Esophagus squamous epithelium (tissue), 5 donors: ENCODE data around the gene KCTD17. TPM values are rescaled to one million over a fixed set of nuclear protein-coding genes. Genes with fewer than 3 reads are reported as not detected.

ENCODE experiments used
- DNase-seq: peaks from one replicate; lab custom pipeline; 2025; lab: John Stamatoyannopoulos, UW
- H3K27ac ChIP-seq, 4 donors: fragments of 200-600 bp; sonication (generic); one replicate each; pipeline ENCODE4 v1.5.1; 2016 to 2019; ENCODE audit warnings: mild to moderate bottlenecking in 1 of 4
- H3K27me3 ChIP-seq, 4 donors: fragments of 200-600 bp; sonication (generic); 1 replicate in 3 of 4; 2 replicates in 1 of 4; pipeline versions ENCODE4 v1.5.1 to v1.6.0; 2017 to 2021; ENCODE audit warnings: antibody characterized with exemption in 1 of 4
- H3K36me3 ChIP-seq, 3 donors: fragments of 200-600 bp; sonication (generic); one replicate each; pipeline ENCODE4 v1.5.1; 2016 to 2019
- H3K4me1 ChIP-seq, 3 donors: fragments of 200-600 bp; sonication (generic); one replicate each; pipeline ENCODE4 v1.5.1; 2017 to 2019
- H3K4me3 ChIP-seq, 4 donors: fragments of 200-600 bp; sonication (generic); 1 replicate in 3 of 4; 2 replicates in 1 of 4; pipeline ENCODE4 v1.5.1; 2016 to 2019; ENCODE audit warnings: mild to moderate bottlenecking in 2 of 4, moderate library complexity in 1 of 4
- H3K9me3 ChIP-seq, 3 donors: fragments of 200-600 bp; sonication (generic); one replicate each; pipeline ENCODE4 v1.5.1; 2016 to 2019
- CTCF ChIP-seq, 6 experiments: fragments of 450-650 bp in 4 of 6; fragments of 200-600 bp in 2 of 6; sonication (generic) in 2 of 6; IDR thresholded peaks; one replicate each; pipeline ENCODE4 v1.5.1; 2016 to 2019; ENCODE audit warnings: antibody characterized with exemption in 6 of 6, mild to moderate bottlenecking in 4 of 6, moderate library complexity in 4 of 6
- POLR2A ChIP-seq, 4 donors: fragments of 450-650 bp; IDR thresholded peaks; one replicate each; pipeline ENCODE4 v1.6.1; 2017; ENCODE audit warnings: antibody characterized with exemption in 4 of 4, mild to moderate bottlenecking in 4 of 4, moderate library complexity in 3 of 4
- WGBS, 2 donors: methylation state at CpG; one replicate each; pipeline ENCODE4 v1.1.5; 2018; 5-methylcytosine and 5-hydroxymethylcytosine counted together
- intact Hi-C: fragments of 100-400 bp; cut with DNase I; formaldehyde crosslinking; loops from one replicate; pipeline ENCODE4 v1.15.0; 2022
- total RNA-seq, 4 donors: library from RNA; depleted of rRNA; stranded (reverse); fragments of >200 nt; gene quantifications; one replicate each; pipeline ENCODE4 v1.1.0, GENCODE V29; 2016
- donor health status: DM: yes; HTN: yes; CAD: no.

KCTD17 gene
- total RNA-seq, 4 donors from 2014 or later: 1.1 to 10.7 (median 6.5) TPM

GRCh38 chr22:37061611-37062375, 10.3 kb downstream of the KCTD17 start:
- Histone ChIP-seq H3K9me3 (no peaks in the 10 kb centered on the region), H3K27me3 (peaks cover 0 to 15% (median 0%) of the 10 kb centered on the region in 4 donors), H3K36me3 (peaks cover 4 to 47% (median 4%) of the 10 kb centered on the region in 3 donors), H3K4me3 (no peak overlapping the region), H3K27ac (no peak overlapping the region), H3K4me1 (peaks cover 0 to 4% (median 0%) of the 10 kb centered on the region in 3 donors)
- no peak for DNase-seq
- intact Hi-C loops: no loop called here
- TF ChIP-seq CTCF (IDR thresholded peaks at IDR 0.05): no peak
- 86 to 93% methylated on average over 3 to 6 of the region's 10 CpGs for WGBS, 2 donors

DNA sequence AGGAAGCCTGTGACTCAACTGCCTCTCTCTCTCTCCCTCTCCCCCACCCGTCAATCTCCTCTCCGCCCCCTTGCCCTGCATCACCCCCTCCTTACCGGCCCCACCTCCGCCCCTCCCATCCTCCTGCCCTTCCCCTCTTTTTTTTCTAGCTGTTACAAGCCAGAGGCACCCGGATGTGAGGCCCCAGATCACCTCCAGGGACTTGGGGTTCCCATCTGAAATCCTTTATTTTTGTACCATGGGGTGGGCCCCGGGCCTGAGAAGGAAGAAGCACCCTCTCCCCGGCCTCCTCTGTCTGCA, 10.8 kb downstream of the KCTD17 start:
- TF ChIP-seq CTCF (IDR thresholded peaks at IDR 0.05): no peak
- no peak for TF ChIP-seq POLR2A (IDR thresholded peaks at IDR 0.05)
- Histone ChIP-seq H3K27me3 (peaks cover 0 to 20% (median 0%) of the 10 kb centered on the region in 4 donors), H3K4me1 (peaks cover 0 to 4% (median 0%) of the 10 kb centered on the region in 3 donors), H3K9me3 (no peaks in the 10 kb centered on the region), H3K36me3 (peaks cover 4 to 42% (median 4%) of the 10 kb centered on the region in 3 donors), H3K4me3 (no peak overlapping the region), H3K27ac (no peak overlapping the region)
- DNase-seq: no peak
- intact Hi-C loops: no loop called here
- WGBS, 2 donors: 41 to 100% methylated on average over 1 to 4 of the region's 7 CpGs

DNA sequence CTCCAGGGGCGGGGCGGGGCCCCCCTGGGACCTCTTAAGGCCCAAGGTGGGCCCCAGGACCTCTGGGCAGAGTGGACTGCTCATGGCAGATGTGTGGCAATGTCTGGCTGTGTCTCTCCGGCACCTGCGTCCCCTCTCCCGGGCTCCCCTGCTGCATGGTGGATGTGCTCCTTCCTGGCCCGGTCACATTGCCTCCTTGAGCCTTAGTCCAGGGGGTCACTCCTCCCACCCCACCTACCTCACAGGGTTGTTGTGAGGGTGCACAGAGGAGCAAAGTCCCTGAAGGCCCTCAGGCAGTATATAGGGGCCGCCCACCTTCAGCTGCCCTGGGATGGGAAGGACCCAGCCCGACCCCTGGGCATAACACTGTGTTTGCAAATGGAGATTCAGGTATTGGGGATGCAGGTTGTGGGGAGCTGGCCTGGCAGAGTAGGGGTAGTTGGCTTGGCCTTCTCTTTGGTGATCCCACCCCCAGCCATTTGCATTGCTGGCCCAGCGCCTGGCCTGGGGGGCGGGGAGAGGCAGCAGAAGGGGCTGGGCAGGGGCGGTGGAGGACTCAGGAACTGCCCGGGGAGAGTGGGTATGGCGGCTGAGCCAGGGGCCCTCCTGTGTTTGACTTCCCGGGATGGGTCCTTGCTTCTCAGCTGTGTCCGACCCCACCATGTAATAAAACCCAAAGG, 11.3 kb downstream of the KCTD17 start:
- H3K36me3 ChIP-seq: peaks cover 4 to 37% (median 4%) of the 10 kb centered on the region in 3 donors
- DNase-seq: no peak
- TF ChIP-seq CTCF (IDR thresholded peaks at IDR 0.05) (no peak), POLR2A (IDR thresholded peaks at IDR 0.05) (no peak)
- 69 to 81% methylated on average over 3 to 8 of the region's 15 CpGs for WGBS, 2 donors
- no peak overlapping the region for H3K27ac ChIP-seq
- peaks cover 0 to 4% (median 0%) of the 10 kb centered on the region in 3 donors for H3K4me1 ChIP-seq
- intact Hi-C loops: no loop called here
- H3K4me3 ChIP-seq: no peak overlapping the region
- no peaks in the 10 kb centered on the region for H3K9me3 ChIP-seq
- H3K27me3 ChIP-seq: peaks cover 0 to 25% (median 0%) of the 10 kb centered on the region in 4 donors

- TF ChIP-seq POLR2A (IDR thresholded peaks at IDR 0.05) (no peak), CTCF (IDR thresholded peaks at IDR 0.05) (no peak)
- no peaks in the 10 kb centered on the region for H3K9me3 ChIP-seq
- intact Hi-C loops: no loop called here
- H3K36me3 ChIP-seq: peaks cover 4 to 28% (median 4%) of the 10 kb centered on the region in 3 donors
- peaks cover 0 to 34% (median under 1%) of the 10 kb centered on the region in 4 donors for H3K27me3 ChIP-seq
- H3K4me3 ChIP-seq: no peak overlapping the region
- no peak for DNase-seq
- H3K27ac ChIP-seq: no peak overlapping the region
- WGBS, 2 donors: 82 to 84% methylated on average over 16 to 22 of the region's 28 CpGs
- peaks cover 0 to 7% (median 1%) of the 10 kb centered on the region in 3 donors for H3K4me1 ChIP-seq
Observed at GRCh38 chr22:37063431-37064420, 12.2 kb downstream of the KCTD17 start.
